ENCODE results near the gene BACH2.

Gene BACH2

DNA sequence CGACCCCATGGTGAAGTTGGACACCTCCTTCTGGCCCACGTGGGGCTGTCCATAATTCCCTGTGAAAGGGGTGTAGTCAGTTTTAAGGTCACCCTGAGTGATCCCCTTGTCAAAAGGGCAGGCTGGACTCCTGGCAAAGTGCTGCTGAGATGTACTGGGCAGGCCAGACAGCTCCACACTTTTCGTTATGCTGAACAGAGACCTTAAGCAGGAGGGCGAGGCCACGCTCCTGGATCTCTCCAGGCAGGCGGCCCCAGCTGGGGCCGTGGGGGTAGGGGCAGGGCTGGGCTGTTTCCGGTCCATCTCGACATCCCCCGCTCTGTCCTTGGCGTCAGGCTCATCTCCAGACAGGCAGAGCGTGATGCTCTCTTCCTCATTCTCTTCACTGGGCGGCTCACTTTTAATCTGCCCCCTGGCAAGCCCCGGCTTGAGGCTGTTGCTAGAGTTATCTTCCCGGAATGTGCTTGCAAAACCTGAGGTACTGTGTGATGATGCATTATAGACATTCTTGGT lies 345.7 kb downstream of the BACH2 start:
- FAIRE-seq (no peak), DNase-seq (ENCODE audit: insufficient read length) (no peak)
- TF ChIP-seq POLR2A (IDR thresholded peaks at IDR 0.05; ENCODE audit: low read depth, low read length) (no peak), TAF1 (IDR thresholded peaks at IDR 0.05; ENCODE audit: borderline replicate concordance, low read depth, low read length) (no peak), POLR2AphosphoS5 (IDR thresholded peaks at IDR 0.05; ENCODE audit: low read depth, low read length) (no peak)

DNA sequence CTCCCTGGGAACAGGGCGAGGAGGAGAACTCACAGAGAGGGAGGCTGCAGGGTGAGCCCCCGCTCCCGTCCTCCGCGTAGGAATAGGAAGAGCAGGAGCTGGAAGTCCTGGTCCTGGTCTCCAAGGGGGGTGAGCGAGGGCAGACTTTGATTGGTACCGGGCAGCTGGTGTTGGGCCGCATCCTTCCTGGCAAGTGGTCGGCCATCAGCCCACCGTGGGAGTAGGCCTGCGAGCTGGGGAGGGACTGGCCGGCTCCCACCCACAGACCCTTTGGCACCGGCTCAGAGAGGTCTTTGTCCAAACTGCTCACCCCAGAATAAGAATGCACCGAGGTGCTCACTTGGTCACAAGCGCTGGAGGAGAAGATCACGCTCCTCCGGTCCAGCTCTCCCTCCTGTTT lies 346.2 kb downstream of the BACH2 start:
- TF ChIP-seq POLR2AphosphoS5 (IDR thresholded peaks at IDR 0.05; ENCODE audit: low read depth, low read length) (no peak), POLR2A (IDR thresholded peaks at IDR 0.05; ENCODE audit: low read depth, low read length) (no peak), TAF1 (IDR thresholded peaks at IDR 0.05; ENCODE audit: borderline replicate concordance, low read depth, low read length) (no peak)
- FAIRE-seq (no peak), DNase-seq (ENCODE audit: insufficient read length) (no peak)

DNA sequence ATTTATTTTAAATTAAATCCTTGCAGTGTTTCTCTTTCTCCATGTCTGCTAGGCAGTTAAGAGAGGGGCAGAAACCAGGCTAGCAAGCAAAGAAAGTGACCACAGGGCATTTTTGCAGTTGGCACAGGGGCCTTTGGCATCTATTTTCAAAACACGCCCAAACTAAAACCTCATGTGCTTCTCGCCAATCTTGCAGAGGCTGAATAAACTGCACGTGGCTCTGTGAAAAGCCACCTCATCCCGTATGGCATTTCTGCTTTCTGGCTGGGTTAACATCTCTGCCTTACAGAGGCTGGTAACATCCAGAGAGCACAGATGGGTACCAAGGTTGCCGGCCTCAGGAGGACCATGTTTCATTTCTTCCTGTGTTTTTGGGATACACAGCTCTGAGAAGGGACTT lies 347.8 kb downstream of the BACH2 start:
- TF ChIP-seq TAF1 (IDR thresholded peaks at IDR 0.05; ENCODE audit: borderline replicate concordance, low read depth, low read length) (no peak), POLR2A (IDR thresholded peaks at IDR 0.05; ENCODE audit: low read depth, low read length) (no peak)
- FAIRE-seq (no peak), DNase-seq (ENCODE audit: insufficient read length) (no peak)

DNA sequence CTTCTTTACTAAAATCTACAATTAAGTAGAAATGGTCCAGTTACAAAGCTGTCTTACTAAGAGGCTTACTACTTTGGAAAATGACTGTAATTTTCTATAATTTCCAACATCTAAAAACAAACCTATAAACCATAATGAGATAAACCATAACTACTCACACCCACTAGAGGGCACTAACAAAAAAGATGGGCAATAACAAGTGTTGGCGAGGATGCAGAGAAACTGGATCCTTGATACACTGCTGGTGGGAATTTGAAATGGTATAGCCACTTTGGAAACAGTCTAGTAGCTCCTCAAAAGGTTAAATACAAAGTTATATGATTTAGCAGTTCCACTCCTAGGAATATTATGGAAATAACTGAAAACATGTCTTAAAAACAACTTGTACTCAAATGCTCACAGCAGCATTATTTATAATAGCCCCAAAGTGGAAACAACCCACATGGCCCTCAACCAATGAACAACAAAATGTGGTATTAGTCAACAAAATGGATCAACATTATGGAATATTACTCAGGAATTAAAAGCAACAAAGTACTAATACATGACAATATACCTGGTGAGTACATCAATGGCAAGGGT lies 351.7 kb downstream of the BACH2 start:
- FAIRE-seq (no peak), DNase-seq (ENCODE audit: insufficient read length) (no peak)
- no peak for TF ChIP-seq POLR2AphosphoS5 (IDR thresholded peaks at IDR 0.05; ENCODE audit: low read depth, low read length)
- no peak for TF ChIP-seq TAF1 (IDR thresholded peaks at IDR 0.05; ENCODE audit: borderline replicate concordance, low read depth, low read length)

DNA sequence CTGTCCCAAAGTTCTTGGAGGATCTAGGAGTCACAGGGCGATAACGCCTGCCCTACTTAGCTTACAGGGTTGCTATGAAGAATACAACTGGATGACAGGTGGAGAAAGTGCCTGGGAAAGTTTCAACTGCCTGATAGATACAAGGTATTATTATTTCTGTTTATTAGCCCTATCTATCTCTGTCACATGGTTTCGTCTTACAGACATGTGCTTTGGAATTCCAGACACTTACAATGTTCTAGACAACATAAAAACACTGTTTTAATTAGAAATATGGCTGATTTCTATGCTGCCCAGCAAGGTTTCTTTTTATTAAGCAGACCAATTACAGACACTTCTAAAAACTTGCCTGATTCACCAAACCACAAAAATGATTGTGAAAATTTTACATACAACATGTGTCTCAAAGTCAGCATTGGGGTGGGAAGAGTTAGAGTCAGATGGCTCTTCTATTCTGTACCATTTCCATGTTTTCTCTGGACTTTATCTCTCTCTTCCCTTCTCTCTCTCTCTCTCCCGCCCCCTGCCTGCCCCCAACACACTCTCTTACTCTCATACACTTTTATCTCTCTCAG lies 352.4 kb downstream of the BACH2 start:
- TF ChIP-seq POLR2A (IDR thresholded peaks at IDR 0.05; ENCODE audit: low read depth, low read length) = no peak
- TF ChIP-seq POLR2AphosphoS5 (IDR thresholded peaks at IDR 0.05; ENCODE audit: low read depth, low read length) = no peak
- TF ChIP-seq TAF1 (IDR thresholded peaks at IDR 0.05; ENCODE audit: borderline replicate concordance, low read depth, low read length) = no peak
- DNase-seq (ENCODE audit: insufficient read length) (no peak), FAIRE-seq (no peak)

DNA sequence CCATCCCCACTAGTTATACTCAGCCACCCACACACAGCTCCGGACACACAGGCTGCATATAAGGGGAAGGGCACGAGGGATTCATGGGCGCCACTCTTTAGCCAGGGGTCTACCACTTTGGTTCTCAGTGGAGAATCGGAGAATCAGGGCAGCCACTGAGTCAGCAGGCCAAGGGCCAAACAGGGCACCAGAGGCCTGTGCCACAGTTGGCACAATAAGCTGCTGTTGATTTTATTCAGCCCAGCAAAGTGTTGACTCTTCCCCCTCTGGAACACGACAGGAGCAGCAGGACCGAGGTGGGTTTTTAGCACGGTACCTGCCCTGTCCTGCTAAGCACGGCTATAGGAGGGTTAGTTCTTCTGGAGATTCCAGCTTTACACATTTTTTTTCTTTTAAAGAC lies 354.0 kb downstream of the BACH2 start:
- no peak for DNase-seq (ENCODE audit: insufficient read length)
- TF ChIP-seq POLR2AphosphoS5 (IDR thresholded peaks at IDR 0.05; ENCODE audit: low read depth, low read length) (no peak), POLR2A (IDR thresholded peaks at IDR 0.05; ENCODE audit: low read depth, low read length) (no peak), TAF1 (IDR thresholded peaks at IDR 0.05; ENCODE audit: borderline replicate concordance, low read depth, low read length) (no peak)

DNA sequence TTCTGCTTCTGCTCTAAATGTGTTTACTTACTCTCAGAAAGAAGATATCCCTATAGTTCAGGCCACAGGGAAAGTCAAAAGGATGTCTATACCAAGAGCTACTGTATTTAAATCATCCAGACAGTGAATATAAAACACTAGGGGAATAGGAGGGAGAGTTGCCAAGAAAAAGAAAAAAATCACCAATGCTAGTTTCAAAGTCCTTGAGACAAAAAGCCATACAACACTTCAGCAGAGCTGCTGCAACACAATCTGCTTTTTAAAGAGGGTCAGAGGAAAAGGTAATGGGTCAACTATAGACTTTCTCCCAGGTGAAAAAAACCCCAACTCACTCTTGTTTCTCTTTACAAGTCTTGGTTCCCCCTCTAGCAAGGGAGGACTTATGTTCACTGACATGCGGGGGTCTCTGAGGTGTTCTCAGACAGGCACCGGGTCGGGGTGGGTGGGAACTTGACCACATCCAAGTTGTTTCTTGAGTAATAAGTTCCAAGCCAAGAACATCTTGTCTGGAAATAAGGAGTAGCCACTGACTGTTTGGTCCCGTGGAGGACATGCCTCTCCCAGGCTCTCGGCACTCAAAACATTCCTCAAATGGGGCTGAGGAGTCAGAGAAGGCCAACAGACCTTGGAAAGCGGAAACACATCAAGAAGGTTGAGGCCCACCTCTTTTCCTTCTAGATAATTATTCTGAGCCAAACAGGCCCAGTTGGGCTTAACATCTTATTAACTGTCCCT lies 354.7 kb downstream of the BACH2 start:
- DNase-seq (ENCODE audit: insufficient read length) (no peak), FAIRE-seq (no peak)
- TF ChIP-seq POLR2A (IDR thresholded peaks at IDR 0.05; ENCODE audit: low read depth, low read length) = no peak
- no peak for TF ChIP-seq TAF1 (IDR thresholded peaks at IDR 0.05; ENCODE audit: borderline replicate concordance, low read depth, low read length)
- no peak for TF ChIP-seq POLR2AphosphoS5 (IDR thresholded peaks at IDR 0.05; ENCODE audit: low read depth, low read length)

More for the DNA sequence above, 354.0 kb downstream of the BACH2 start:
- no peak for FAIRE-seq

DNA sequence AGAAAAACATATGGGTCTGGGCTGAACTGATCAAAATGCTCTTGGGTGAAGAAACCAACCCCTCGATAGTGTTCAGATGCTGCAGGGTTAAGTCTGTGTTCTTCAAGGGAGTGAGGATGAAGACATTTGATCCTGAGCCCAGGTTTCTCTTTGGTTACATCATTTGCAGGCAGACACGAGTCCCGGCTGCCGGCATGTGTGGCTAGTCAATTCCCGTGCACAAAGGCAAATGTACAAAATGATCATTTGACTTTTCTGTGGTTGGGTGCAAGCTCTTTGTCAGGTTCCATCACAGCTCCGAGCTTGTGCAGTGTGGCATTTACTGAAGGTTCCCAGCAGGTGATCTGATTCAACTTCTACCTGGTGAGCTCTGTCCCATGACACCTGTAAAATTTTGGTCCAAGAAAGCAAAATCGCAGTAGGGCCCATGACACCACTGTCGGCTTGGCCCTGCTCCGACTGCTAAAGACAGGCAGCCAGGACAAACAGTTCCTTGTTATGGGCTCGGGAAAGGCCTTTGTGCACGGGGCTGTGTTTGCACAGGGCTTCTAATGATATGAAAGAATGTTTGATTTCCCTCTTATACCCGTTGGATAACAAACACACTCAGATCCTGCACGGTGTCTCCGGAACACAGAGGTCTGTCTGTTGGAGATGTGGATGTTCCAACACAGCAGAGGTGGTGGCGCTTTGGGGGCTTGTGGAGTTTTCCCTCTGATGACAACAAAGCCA lies 355.4 kb downstream of the BACH2 start:
- FAIRE-seq (no peak), DNase-seq (ENCODE audit: insufficient read length) (no peak)
- TF ChIP-seq POLR2AphosphoS5 (IDR thresholded peaks at IDR 0.05; ENCODE audit: low read depth, low read length) (no peak), TAF1 (IDR thresholded peaks at IDR 0.05; ENCODE audit: borderline replicate concordance, low read depth, low read length) (no peak), POLR2A (IDR thresholded peaks at IDR 0.05; ENCODE audit: low read depth, low read length) (no peak)

DNA sequence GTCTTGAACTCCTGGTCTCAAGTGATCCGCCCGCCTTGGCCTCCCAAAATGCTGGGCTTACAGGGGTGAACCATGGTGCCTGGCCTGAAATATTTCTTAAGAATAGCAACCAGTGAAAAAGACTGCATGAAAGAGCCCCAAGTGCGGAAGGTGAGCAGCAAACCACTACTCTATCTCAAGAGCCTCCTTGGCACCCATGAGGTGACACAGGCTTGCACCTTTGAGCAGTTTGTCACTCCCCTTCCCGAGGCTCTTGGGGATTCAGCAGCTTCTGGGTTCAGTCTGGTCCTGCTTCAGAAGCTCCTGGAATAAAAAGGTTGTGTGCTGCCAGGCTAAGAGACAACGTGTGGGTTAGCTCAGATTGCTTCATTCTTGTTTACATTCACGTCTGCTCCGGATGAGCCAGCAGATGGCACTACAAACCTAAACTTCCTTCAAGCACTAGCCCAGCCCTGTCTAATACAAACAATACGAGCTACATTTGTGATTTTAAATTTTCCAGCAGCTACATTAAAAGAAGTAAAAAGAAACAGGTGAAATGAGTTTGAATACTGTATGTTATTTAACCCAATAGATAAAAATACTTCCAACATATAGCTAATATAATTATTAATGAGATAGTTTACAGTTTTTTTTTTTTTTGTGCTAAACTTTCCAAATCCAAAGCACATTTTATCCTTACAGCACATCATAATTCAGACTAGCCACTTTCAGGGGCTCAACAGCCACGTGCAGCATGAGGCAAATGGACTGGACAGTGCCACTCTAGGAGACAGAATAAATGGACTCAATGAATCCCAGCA lies 356.2 kb downstream of the BACH2 start:
- FAIRE-seq (peak; percentile 91), DNase-seq (ENCODE audit: insufficient read length) (peak; percentile 37)
- TF ChIP-seq POLR2AphosphoS5 (IDR thresholded peaks at IDR 0.05; ENCODE audit: low read depth, low read length) (no peak), POLR2A (IDR thresholded peaks at IDR 0.05; ENCODE audit: low read depth, low read length) (no peak), TAF1 (IDR thresholded peaks at IDR 0.05; ENCODE audit: borderline replicate concordance, low read depth, low read length) (no peak)

DNA sequence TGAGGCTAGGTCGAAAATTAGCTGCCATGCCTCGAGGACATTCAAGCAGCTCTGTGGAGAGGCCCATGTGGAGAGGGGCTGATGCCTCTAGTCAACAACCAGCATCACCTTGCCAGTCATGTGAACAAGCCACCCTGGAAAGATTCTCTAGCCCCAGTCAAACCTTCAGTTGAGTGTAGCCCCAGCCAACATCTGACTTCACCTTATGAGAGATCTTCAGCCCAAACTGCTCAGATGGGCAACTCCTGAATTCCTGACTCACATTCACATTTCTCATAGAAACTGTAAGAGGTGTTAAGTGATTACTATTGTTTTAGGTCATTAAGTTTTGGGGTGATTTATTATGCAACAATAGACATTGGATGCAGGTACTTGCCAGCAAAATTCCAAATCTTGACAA lies 357.5 kb downstream of the BACH2 start:
- FAIRE-seq (no peak), DNase-seq (ENCODE audit: insufficient read length) (no peak)
- TF ChIP-seq POLR2A (IDR thresholded peaks at IDR 0.05; ENCODE audit: low read depth, low read length) (no peak), POLR2AphosphoS5 (IDR thresholded peaks at IDR 0.05; ENCODE audit: low read depth, low read length) (no peak), TAF1 (IDR thresholded peaks at IDR 0.05; ENCODE audit: borderline replicate concordance, low read depth, low read length) (no peak)

DNA sequence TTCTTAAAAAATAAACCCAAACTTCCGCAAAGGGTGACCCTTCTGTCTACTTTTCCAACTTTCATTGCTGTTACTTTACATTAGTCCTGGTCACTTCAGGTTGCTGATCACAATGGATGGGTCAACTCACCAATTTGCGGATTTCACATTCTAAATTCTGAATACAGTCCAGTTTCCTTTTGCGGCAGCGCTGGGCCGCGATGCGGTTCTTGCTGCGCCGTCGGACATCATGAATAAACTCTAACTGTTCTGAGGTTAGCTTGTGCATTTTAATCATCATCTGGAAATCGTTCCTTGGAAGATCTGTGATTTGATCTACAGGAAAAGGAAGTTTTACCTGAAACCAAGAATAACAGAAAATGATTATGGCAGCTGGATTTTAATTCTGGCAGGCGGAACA lies 358.6 kb downstream of the BACH2 start:
- FAIRE-seq (no peak), DNase-seq (ENCODE audit: insufficient read length) (no peak)
- no peak for TF ChIP-seq POLR2A (IDR thresholded peaks at IDR 0.05; ENCODE audit: low read depth, low read length)
- no peak for TF ChIP-seq TAF1 (IDR thresholded peaks at IDR 0.05; ENCODE audit: borderline replicate concordance, low read depth, low read length)
- no peak for TF ChIP-seq POLR2AphosphoS5 (IDR thresholded peaks at IDR 0.05; ENCODE audit: low read depth, low read length)

Data from GM12892 (cell line).